ENCODE data around the gene PTK7.
"Not testable (repeated sequence)": the region's sequence is repeated elsewhere in the genome, so short reads cannot be mapped to it uniquely, and the experiment has no call there.

Gene PTK7

GRCh38 chr6:43088654-43089056 lies 12.5 kb downstream of the PTK7 start:
- no peak for DNase-seq

GRCh38 chr6:43089467-43089866 lies 13.4 kb downstream of the PTK7 start:
- DNase-seq = no peak

GRCh38 chr6:43089874-43090558 lies 13.9 kb downstream of the PTK7 start:
- DNase-seq = no peak

GRCh38 chr6:43090559-43090956 lies 14.4 kb downstream of the PTK7 start:
- no peak for DNase-seq

- DNase-seq = no peak
Observed at GRCh38 chr6:43091020-43091419, 14.9 kb downstream of the PTK7 start.

GRCh38 chr6:43091436-43091991 lies 15.4 kb downstream of the PTK7 start:
- DNase-seq = no peak

- DNase-seq = no peak
Observed at GRCh38 chr6:43092635-43093034, 16.5 kb downstream of the PTK7 start.

GRCh38 chr6:43093436-43094289 lies 17.5 kb downstream of the PTK7 start:
- no peak for DNase-seq

- no peak for DNase-seq
Observed at GRCh38 chr6:43095939-43096338, 19.8 kb downstream of the PTK7 start.

- DNase-seq = no peak
Observed at GRCh38 chr6:43096451-43097097, 20.5 kb downstream of the PTK7 start.

- no peak for DNase-seq
Observed at GRCh38 chr6:43097098-43097489, 21.0 kb downstream of the PTK7 start.

GRCh38 chr6:43097502-43097901 lies 21.4 kb downstream of the PTK7 start:
- DNase-seq = no peak

GRCh38 chr6:43101497-43101896 lies 25.4 kb downstream of the PTK7 start:
- no peak for DNase-seq

- no peak for DNase-seq
Observed at GRCh38 chr6:43103253-43103876, 27.3 kb downstream of the PTK7 start.

GRCh38 chr6:43105538-43106222 lies 29.6 kb downstream of the PTK7 start:
- DNase-seq = no peak

GRCh38 chr6:43107344-43108062 lies 31.4 kb downstream of the PTK7 start:
- DNase-seq = no peak

GRCh38 chr6:43113431-43114260 lies 37.5 kb downstream of the PTK7 start:
- no peak for DNase-seq

GRCh38 chr6:43115365-43115764 lies 39.3 kb downstream of the PTK7 start:
- no peak for DNase-seq

- not testable (repeated sequence) for DNase-seq
Observed at GRCh38 chr6:43117466-43117865, 41.4 kb downstream of the PTK7 start.

GRCh38 chr6:43119482-43119881 lies 43.4 kb downstream of the PTK7 start:
- no peak for DNase-seq
